PC-3 (cell line): ENCODE data around the gene TRIM33. TPM values are rescaled to one million over a fixed set of nuclear protein-coding genes. Genes with fewer than 3 reads are reported as not detected.

ENCODE experiments used
- ATAC-seq: fragments of 200-7000 bp; cut with Tn5 transposase; 2 replicates; pipeline ENCODE4 v1.9.1; 2020; ENCODE audit warnings: mild to moderate bottlenecking, moderate library complexity
- BruUV-seq: library from RNA; stranded (reverse); fragments of 400-500 nt; replicated peaks from 2 replicates; lab custom pipeline; 2021; lab: Mats Ljungman, UMichigan
- CTCF ChIA-PET: fragments of 300-600 bp; sonication (Branson Sonifier 250); formaldehyde crosslinking; loops from one replicate; lab custom pipeline; 2022; ENCODE audit warnings: antibody characterized with exemption; lab: Charles Lee
- POLR2A ChIA-PET: fragments of 300-600 bp; sonication (Branson Sonifier 250); formaldehyde crosslinking; loops from one replicate; lab custom pipeline; 2022; ENCODE audit warnings: antibody characterized with exemption; ENCODE audit not compliant: unreplicated experiment; lab: Charles Lee
- DNase-seq: peaks from one replicate; pipeline ENCODE4 v3.0.0-alpha.2; 2015
- H2AFZ ChIP-seq: fragments of 300-600 bp; sonication (generic); 2 replicates; pipeline ENCODE4 v1.6.0; 2016; ENCODE audit warnings: antibody characterized with exemption, low read length
- H3F3A ChIP-seq: fragments of 300-600 bp; sonication (generic); one replicate; pipeline ENCODE4 v1.6.0; 2017; ENCODE audit warnings: antibody characterized with exemption, low read length, control low read depth, mild to moderate bottlenecking; ENCODE audit not compliant: unreplicated experiment
- H3K27ac ChIP-seq: fragments of 300-600 bp; sonication (generic); 2 replicates; pipeline ENCODE4 v1.5.1; 2016; ENCODE audit warnings: mild to moderate bottlenecking, low read length
- H3K27me3 ChIP-seq: fragments of 300-600 bp; sonication (generic); 2 replicates; pipeline ENCODE4 v1.6.1; 2016; ENCODE audit warnings: low read length, mixed read lengths
- H3K36me3 ChIP-seq: fragments of 300-600 bp; sonication (generic); 2 replicates; pipeline ENCODE4 v1.6.1; 2016; ENCODE audit warnings: low read depth, mixed run types, low read length, mixed read lengths
- H3K4me1 ChIP-seq: fragments of 300-600 bp; sonication (generic); 2 replicates; pipeline ENCODE4 v1.5.1; 2016; ENCODE audit warnings: low read length; ENCODE audit not compliant: insufficient read depth
- H3K4me2 ChIP-seq: fragments of 300-600 bp; sonication (generic); 2 replicates; pipeline ENCODE4 v1.6.0; 2016; ENCODE audit warnings: low read length
- H3K4me3 ChIP-seq: fragments of 300-600 bp; sonication (generic); 2 replicates; pipeline ENCODE4 v1.5.1; 2016; ENCODE audit warnings: mild to moderate bottlenecking, low read length, mixed read lengths
- H3K79me2 ChIP-seq: fragments of 300-600 bp; sonication (generic); 2 replicates; pipeline ENCODE4 v1.6.1; 2017; ENCODE audit warnings: low read length, mixed read lengths
- H3K9ac ChIP-seq: fragments of 300-600 bp; sonication (generic); 2 replicates; pipeline ENCODE4 v1.6.0; 2016; ENCODE audit warnings: mild to moderate bottlenecking, low read length
- H3K9me2 ChIP-seq: fragments of 300-600 bp; sonication (generic); replicated peaks from 2 replicates; pipeline ENCODE4 v1.6.1; 2016; ENCODE audit warnings: mixed run types, low read length, mixed read lengths
- H3K9me3 ChIP-seq: fragments of 300-600 bp; sonication (generic); 2 replicates; pipeline ENCODE4 v1.6.1; 2016; ENCODE audit warnings: low read length, mixed read lengths
- H4K20me1 ChIP-seq: fragments of 300-600 bp; sonication (generic); 2 replicates; pipeline ENCODE4 v1.6.1; 2016; ENCODE audit warnings: low read length, mixed read lengths
- CTCF ChIP-seq: fragments of 300-600 bp; sonication (generic); conservative IDR thresholded peaks from 2 replicates; pipeline ENCODE4 v1.5.1; 2017; ENCODE audit warnings: antibody characterized with exemption, low read depth, mild to moderate bottlenecking, low read length
- EZH2 ChIP-seq: fragments of 300-600 bp; sonication (generic); IDR thresholded peaks from one replicate; pipeline ENCODE4 v1.6.1; 2017; ENCODE audit warnings: antibody characterized with exemption, mild to moderate bottlenecking, low read length; ENCODE audit not compliant: unreplicated experiment
- EZH2phosphoT487 ChIP-seq: fragments of 300-600 bp; sonication (generic); IDR thresholded peaks from 2 replicates; pipeline ENCODE4 v1.6.1; 2018; ENCODE audit warnings: mild to moderate bottlenecking, antibody characterized with exemption, low read length, borderline replicate concordance
- intact Hi-C: fragments of 100-400 bp; cut with micrococcal nuclease; formaldehyde crosslinking; loops from 2 replicates; pipeline ENCODE4 v1.9.0; 2023
- total RNA-seq: library from RNA; depleted of rRNA; stranded (reverse); fragments of >200 nt; gene quantifications from 2 replicates; pipeline ENCODE4 v1.2.3, GENCODE V29; 2014

Gene TRIM33
- total RNA-seq, 1 experiment from 2014 or later = 36.7 TPM

GRCh38 chr1:114551400-114551799 is 40.4 kb upstream of the TRIM33 start:
- no TSS peak for BruUV-seq
- no peak for DNase-seq

GRCh38 chr1:114550336-114550735 is 39.3 kb upstream of the TRIM33 start:
- Histone ChIP-seq H3K27ac (no peak overlapping the region), H3K4me1 (no peaks in the 10 kb centered on the region), H3K4me2 (no peak overlapping the region), H3K27me3 (no peaks in the 10 kb centered on the region), H3K79me2 (no peaks in the 10 kb centered on the region), H4K20me1 (no peaks in the 10 kb centered on the region), H2AFZ (no peak overlapping the region), H3K9ac (no peak overlapping the region), H3K4me3 (no peak overlapping the region), H3F3A (no peaks in the 10 kb centered on the region), H3K9me2 (no peaks in the 10 kb centered on the region), H3K36me3 (no peaks in the 10 kb centered on the region), H3K9me3 (no peaks in the 10 kb centered on the region)
- TF ChIP-seq EZH2phosphoT487 (no peak), EZH2 (no peak), CTCF (no peak)
- no peak for DNase-seq
- no TSS peak for BruUV-seq
- intact Hi-C loops = loop anchor here (10.0 kb wide), 1 partner anchor 86 kb away; no protein-coding TSS in a partner anchor
- ChIA-PET CTCF (no interaction called here), POLR2A (no interaction called here)
- ATAC-seq = no peak

More at GRCh38 chr1:114551400-114551799, 40.4 kb upstream of the TRIM33 start:
- no peaks in the 10 kb centered on the region for H3K79me2 ChIP-seq
- no peaks in the 10 kb centered on the region for H3K27me3 ChIP-seq
- ATAC-seq = no peak
- H3K27ac ChIP-seq = no peak overlapping the region
- ChIA-PET POLR2A (interaction anchor here (0.6 kb wide), 1 partner anchor 118 kb away, joined by 6 read pairs; the partner anchor contains the start of gene DENND2C), CTCF (no interaction called here)
- H3K9ac ChIP-seq = no peak overlapping the region
- intact Hi-C loops = loop anchor here (10.0 kb wide), 1 partner anchor 87 kb away; no protein-coding TSS in a partner anchor
- no peaks in the 10 kb centered on the region for H3K9me2 ChIP-seq
- H3K4me1 ChIP-seq = no peaks in the 10 kb centered on the region
- H3K9me3 ChIP-seq = no peaks in the 10 kb centered on the region
- H4K20me1 ChIP-seq = no peaks in the 10 kb centered on the region
- H3K4me2 ChIP-seq = no peak overlapping the region
- H3F3A ChIP-seq = no peaks in the 10 kb centered on the region
- H2AFZ ChIP-seq = no peak overlapping the region
- H3K4me3 ChIP-seq = no peak overlapping the region
- H3K36me3 ChIP-seq = no peaks in the 10 kb centered on the region
- TF ChIP-seq CTCF (no peak), EZH2phosphoT487 (no peak), EZH2 (no peak)

DNA sequence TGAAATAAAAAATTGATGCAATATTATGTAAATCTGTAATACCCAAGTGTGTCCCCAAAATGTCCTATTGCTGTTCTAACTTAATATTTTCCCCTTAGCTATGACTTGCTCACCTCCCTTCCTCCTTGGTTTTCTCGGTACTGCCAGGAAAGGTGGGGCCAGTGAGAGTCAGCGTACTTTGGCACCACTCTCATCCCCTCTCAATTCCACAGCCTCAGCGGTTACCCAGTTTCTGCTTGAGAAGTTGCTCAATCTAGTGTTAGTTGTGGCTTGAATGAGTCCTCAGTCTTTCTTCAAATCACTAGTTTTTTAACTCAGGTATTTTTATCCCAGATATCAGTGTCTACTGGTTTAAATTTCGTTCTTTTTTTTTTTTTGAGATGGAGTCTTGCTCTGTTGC is 38.1 kb upstream of the TRIM33 start:
- CTCF ChIA-PET = no interaction called here
- Histone ChIP-seq H3K4me2 (no peak overlapping the region), H4K20me1 (no peaks in the 10 kb centered on the region), H3K27ac (no peak overlapping the region), H3F3A (no peaks in the 10 kb centered on the region), H3K4me3 (no peak overlapping the region), H3K27me3 (no peaks in the 10 kb centered on the region), H3K36me3 (no peaks in the 10 kb centered on the region), H3K9ac (no peak overlapping the region), H3K79me2 (no peaks in the 10 kb centered on the region), H2AFZ (no peak overlapping the region), H3K9me3 (no peaks in the 10 kb centered on the region), H3K4me1 (no peaks in the 10 kb centered on the region), H3K9me2 (no peaks in the 10 kb centered on the region)
- POLR2A ChIA-PET = interaction anchor here (0.6 kb wide), 1 partner anchor 794 kb away, joined by 6 read pairs; no protein-coding TSS in a partner anchor
- peak; percentile 11 for DNase-seq
- no peak for ATAC-seq
- no TSS peak for BruUV-seq
- TF ChIP-seq EZH2phosphoT487 = no peak
- no peak for TF ChIP-seq CTCF
- TF ChIP-seq EZH2 = no peak
- intact Hi-C loops = no loop called here
